Stimulated activated CD4-positive, alpha-beta T cell treated with anti-CD3 and anti-CD28 coated beads, Interleukin-15, amount 100 ng/mL, for 24 hours (primary cell): Measurements from ENCODE around the gene KIF22.

Experiments
- DNase-seq: peaks from one replicate; pipeline ENCODE4 v3.0.0-alpha.2; 2020

KIF22 gene

DNA sequence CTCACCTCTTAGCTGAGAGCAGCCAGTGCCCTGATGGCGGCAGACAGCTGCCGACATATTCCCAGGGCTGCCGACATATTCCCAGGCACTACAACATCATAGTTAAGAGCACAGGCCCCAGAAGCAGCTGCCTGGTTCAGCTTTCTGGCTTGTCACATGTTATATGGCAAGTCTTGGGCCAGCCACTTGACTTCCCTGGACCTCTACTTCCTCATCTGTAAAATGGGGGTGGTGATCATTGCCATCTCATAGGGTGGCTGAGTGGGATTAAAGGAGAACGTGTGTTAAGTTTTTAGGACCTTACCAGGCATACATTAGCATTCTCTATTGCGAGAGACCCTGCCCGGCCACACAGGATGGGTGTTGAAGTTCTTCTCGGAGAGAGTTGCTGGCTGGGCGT, 53.4 kb downstream of the KIF22 start:
- no peak for DNase-seq

DNA sequence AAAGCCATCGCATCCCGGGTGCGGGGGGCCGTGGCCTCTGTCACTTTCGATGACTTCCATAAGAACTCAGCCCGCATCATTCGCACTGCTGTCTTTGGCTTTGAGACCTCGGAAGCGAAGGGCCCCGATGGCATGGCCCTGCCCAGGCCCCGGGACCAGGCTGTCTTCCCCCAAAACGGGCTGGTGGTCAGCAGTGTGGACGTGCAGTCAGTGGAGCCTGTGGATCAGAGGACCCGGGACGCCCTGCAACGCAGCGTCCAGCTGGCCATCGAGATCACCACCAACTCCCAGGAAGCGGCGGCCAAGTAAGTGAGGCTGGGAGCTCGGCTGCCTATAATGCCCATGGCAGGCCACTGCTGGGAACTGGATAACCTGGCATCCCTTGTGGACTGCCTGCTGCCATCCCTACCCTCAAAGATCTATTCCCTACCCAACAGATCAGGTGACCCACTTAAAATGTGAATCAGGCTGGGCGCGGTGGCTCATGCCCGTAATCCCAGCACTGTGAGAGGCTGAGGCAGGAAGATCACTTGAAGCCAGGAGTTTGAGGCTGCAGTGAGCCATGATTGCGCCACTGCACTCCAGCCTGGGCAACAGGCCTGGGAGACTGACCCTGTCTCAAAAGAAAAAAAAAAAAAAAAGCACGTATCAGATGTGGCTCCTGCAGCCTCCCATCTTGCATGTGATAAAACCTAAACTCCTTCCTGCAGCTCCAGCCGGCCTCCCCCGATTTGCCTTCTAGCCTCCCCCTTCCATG, 54.2 kb downstream of the KIF22 start:
- no peak for DNase-seq

DNA sequence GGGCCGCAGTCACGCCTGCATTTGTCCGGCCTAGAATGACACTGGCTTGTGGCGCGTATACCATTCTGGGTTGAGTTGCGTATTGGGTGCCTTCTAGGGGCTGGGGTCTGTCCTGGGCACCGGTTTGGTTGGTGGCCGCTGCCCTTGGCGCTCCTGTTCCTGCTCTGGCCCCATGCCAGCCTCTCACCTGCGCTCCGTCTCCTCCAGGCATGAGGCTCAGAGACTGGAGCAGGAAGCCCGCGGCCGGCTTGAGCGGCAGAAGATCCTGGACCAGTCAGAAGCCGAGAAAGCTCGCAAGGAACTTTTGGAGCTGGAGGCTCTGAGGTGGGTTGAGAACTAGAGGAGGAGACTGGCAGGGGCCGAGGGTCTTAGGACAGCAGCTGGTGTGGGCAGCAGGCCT, 55.1 kb downstream of the KIF22 start:
- DNase-seq, result no peak

DNA sequence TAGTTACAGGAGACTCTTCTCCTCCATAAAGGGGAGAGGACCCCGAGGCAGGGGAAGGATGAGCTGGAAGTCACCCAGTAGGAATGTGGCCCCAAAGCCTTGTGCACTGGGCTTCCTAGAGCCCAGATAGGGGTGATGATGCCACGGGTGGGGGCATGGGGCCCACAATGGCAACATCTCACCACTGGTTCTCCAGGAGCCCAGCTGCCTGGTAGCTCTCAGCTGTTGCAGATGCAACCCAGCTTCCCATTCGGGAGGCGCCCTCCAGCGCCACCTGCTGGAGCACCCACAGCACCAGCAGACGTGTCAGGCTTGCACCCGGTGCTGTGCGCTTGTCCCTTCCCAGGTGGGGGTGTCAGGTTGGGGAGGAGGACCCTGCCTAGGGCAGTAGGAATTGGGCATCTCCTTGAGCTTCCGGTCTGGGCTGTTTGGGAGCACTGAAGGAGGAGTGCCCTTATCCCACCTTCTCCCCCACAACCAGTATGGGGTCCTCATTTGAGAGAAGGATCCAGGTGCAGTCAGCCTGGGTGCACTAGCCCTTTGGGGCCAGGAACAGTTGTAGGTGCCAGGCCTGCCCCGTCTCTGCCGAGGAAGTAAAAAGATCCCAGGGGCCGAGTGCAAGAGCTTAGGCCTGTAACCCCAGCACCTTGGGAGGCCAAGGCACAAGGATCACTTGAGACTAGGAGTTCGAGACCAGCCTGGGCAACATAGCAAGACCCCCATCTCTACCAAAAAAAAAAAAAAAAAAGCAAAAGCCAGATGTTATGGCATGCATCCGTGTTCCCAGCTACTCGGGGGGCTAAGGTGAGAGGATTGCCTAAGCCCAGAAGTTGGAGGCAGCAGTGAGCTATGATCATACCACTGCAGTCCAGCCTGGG, 58.1 kb downstream of the KIF22 start:
- peak; percentile 90 for DNase-seq

DNA sequence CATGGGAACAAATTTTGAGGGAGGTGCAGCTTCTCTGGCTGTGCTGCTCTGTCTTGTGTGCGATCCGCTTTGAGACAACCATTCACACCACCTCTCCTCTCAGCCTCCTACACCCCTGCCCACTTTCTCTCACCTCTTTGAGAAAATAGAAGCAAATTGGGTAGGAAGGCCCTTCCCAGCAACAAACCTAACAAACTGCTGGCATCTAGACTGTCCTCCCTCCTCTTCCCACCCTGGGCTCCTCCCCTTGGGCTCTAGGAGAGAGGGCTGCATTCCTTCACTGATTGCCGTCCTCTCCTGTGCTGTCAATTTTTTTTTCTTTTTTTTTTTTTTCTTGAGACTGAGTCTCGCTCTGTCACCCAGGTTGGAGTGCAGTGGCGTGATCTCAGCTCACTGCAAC, 59.0 kb downstream of the KIF22 start:
- DNase-seq, result no peak

DNA sequence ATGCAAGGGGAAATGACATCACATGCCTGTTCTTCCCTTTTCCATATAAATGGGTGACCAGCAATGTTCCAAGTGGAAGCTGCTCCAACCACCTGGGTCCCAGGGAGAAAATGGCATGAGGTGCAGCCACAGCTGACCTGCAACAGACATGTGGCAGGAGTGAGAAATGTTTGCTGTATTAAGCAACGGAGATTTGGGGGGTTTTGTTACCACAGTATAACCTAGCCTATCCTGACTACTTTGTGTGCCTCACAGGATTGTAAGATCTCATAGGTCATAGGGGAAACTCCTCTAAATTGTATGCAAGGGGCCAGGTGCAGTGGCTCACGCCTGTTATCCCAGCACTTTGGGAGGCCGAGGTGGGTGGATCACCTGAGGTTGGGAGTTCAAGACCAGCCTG, 60.4 kb downstream of the KIF22 start:
- no peak for DNase-seq

DNA sequence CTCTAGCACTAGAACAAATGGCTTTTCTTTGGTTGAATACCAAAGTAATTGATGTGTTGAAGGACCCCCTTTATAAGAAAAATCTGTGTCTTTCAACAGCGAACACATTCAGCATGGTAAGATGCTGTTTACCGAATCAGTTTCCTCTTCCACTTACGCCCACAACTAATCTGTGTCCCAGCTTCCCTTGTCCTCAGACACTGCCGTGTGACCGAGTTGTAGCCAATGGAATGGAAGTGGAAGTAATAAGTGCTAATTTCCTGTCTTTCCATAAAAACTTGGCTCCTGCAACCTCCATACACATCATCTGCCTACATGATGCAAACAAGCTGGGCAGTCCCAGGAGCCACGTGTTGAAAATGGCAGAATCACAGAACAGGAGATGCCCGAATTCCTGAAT, 62.1 kb downstream of the KIF22 start:
- no peak for DNase-seq

DNA sequence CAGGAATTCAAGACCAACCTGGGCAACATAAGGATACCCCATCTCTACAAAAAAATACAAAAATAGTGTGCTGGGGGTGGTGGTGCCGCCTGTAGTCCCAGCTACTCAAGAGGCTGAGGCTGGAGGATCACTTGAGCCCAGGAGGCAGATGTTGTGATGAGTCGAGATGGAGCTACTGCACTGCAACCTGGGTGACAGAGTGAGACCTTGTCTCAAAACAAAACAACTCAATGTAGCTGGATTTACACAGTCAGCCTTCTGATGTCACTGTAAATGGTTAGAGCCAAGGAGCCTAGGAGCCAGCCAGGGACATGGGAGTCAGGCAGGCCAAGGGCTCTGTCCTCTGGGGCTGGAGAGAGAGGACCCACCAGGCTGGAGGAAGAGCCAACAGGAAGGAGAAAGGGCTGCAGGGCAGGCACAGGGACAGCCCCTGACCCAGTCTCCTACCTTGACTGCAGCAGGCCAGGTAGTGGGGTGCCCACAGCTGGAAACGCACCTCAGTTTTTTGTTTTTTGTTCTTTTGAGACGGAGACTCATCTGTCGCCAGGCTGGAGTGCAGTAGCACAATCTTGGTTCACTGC, 64.1 kb downstream of the KIF22 start:
- DNase-seq, result no peak
